LoVo (cell line): ENCODE results near the gene BAAT.

Experiments
- DNase-seq: peaks from one replicate; pipeline ENCODE4 v3.0.0-alpha.2; 2016; ENCODE audit warnings: low spot score

BAAT gene

DNA sequence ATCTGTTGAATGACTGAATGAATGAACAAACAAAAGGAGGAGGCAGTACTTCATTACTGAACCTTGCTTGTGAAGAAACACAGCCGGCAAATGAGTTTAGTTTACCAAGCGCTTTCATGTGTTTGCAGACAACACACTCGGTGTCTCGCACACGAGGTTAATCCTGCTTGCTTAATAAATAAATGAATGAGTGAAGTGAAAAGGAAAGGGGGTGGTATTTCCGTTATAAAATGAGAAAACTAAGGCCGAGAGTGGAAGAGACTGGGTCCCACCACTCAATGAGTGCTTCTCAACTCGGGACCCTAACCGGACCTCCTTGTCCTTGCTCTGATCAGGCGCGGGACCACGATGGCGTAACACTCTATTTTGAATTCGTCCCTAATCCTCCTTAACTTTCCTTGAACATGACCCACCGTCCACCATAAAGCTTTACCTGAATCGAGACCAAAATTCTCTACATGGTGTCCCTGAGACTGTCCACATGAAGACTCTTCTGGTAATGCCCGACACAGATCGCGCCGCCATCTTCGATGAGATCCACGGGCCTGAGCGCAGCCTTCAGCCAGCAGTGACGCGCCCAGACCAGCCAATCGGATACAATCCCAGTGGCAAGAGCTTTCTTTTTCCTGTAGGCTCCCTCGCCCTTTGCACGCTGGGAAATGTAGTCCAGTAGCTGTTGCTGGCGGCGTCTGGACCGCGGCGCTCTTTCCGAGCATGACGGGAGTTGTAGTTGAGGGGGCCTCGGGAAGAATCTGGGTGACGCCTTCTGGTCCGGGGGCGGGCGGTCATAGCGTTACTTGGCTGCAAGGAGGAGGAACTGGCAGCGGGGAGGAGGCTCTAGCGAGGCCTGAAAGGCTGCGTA lies 13.5 kb upstream of the BAAT start, which contains the start of the genes MRPL50 and ZNF189:
MRPL50 (minus strand) TSS at position 551 of the 862 bp plus-strand sequence; CDS start at position 525, 26 bp downstream.
ZNF189 (plus strand) TSS at position 784 of the 862 bp plus-strand sequence. CDS start 306 bp downstream, outside the sequence.
- peak; percentile 97 for DNase-seq

DNA sequence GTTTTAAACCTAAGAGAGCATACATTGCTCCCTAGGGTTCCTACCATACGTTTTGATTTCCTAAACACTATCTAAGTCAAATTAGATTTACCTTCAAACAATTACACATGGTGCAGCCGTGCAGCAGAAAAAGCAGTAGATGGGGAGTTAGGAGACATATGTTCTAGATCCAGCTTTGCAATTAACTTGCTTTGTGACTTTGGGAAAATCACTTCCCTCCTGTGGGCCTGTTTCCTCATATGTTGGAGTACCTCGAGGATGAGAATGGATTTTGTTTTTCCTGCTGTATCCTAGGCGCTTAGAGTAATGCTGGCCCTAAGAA lies 12.9 kb upstream of the BAAT start:
- no peak for DNase-seq

GRCh38 chr9:101394687-101395086 lies 9.9 kb upstream of the BAAT start:
- no peak for DNase-seq

GRCh38 chr9:101393135-101393534 lies 8.3 kb upstream of the BAAT start:
- DNase-seq: no peak

DNA sequence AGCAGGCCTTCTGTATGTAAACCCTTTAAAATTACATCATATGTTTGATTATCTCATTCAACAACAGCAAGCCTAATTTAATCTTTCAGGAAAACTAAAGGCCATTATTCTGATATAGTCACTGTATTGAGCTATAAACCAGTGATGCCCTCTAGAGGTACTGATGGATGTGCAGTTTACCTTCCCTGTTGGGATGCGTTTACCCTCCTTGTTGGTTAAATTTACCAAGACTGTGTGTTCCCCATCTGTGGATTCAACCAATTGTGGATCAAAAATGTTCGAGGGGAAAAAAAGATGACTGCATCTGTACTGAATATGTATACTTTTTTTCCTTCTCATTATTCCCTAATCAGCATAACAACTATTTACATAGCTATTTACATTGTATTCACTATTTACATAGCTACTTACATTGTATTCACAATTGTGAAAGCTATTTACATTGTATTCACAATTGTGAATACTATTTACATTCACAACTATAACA lies 3.7 kb upstream of the BAAT start:
- DNase-seq: no peak

DNA sequence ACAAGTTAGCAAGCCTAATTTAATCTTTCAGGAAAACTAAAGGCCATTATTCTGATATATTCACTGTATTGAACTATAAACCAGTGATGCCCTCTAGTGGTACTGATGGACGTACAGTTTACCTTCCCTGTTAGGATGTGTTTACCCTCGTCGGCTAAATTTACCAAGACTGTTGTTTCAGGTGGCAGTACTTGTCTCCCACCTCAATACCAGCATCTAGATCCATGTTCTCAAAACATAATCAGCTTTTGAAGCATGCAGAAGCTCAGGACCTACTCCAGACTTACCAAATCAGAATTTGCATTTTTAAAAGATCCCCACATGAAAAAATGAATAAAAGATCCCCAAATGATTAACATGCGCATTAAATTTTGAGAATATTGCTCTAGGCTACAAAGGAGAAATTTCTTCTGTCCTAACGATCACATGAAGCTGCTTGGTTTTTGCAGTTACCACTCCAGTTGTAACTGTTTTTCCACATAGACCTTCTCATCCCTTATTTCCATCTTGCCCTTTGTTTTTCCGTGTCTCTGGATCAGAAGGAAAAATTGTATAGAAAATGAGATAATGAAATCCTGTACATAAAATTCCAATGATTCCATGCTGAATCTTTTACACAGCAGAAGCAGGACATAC lies 3.2 kb upstream of the BAAT start:
- DNase-seq: peak; percentile 41

- DNase-seq: no peak
Observed at GRCh38 chr9:101383361-101383760, 1.4 kb downstream of the BAAT start.

GRCh38 chr9:101381833-101382342 lies 2.9 kb downstream of the BAAT start:
- DNase-seq: no peak

GRCh38 chr9:101381118-101381517 lies 3.7 kb downstream of the BAAT start:
- DNase-seq: no peak

DNA sequence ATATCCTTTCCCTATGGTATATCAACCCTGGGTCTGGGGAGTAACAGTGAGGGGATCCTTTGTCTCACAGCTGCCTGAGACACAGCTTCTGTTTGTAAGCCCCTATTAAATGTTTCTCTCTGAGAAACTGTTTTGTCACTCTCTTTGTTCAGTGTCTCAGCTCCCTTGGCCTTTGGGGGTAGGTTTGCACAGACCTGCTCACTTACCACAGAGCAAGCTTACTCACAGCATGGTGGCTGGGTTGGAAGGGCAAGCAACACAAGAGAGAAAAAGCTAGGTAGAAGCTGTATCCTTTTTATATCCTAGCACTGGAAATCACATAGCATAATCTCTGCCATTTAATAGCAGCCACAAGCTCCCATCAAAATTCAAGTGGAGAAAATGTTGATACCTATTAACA lies 4.5 kb downstream of the BAAT start:
- DNase-seq: no peak

DNA sequence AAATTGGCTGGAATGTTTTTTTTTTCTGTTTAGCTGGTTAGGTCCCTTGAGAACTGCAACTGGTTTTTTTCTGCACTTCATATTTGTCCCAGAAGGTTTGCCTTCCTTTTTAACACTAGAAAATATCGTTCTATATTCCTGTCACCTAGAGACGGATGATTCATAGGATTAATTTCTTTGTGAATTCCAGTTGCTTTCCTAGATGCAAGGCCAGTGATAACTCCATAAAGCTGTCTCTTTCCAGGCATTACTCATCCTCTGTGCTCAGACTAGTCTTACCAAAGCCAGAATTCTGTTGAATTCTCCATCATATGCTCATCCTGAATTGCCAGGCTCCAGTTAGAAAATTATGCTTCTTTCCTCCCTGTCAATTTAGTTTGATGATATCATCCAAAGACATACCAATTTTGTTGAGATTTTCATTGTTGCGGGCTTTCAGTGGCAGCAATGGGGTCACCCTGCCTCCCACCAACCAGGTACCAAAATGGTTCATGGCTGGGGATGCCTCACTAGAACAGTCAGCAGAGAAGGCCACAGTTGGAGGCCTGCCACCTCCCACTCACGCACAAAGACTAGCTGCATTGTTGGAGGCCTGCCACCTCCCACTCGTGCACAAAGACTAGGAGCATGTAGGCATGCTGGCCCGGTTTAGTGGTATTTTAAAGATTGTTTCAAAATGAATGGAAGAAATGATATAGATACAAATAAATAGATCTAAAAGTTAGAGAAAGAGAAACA lies 8.5 kb downstream of the BAAT start:
- no peak for DNase-seq

GRCh38 chr9:101375546-101375945 lies 9.3 kb downstream of the BAAT start:
- no peak for DNase-seq

DNA sequence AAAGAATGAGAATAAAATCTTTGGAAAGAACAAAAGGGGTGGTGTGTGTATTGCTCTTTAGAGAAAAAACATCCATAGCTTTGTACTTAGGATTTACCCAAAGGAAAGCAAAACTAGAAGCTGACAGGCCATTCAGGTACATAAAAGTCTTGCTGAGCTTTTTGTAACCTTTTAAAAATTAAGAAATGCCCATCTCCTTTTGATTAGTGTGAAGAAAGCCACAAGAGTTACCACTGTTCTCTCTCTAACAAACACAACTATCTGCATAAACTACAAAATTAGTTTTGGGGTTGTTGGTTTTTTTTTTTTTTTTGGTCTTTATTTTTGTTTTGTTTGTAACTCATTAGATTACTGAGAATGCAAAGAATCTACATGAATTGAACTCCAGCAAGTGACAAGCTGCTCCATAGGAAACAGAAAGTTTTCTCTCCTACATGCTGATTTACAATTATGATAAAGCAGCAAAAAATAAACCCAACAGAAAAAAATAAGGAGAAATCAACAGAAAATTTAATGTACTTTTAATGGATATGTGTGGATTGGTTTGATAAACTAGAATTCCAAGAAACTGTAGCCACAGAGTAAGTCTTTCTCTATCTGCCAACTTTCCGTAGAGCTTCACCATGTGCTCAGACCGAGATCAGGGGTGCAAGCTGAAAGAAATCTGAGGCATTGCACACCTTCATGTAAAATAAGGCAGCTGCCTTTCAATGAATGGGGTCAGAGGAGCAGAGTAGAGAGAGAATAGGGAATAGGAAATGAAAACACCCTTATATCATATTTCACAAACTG lies 12.3 kb downstream of the BAAT start:
- no peak for DNase-seq

DNA sequence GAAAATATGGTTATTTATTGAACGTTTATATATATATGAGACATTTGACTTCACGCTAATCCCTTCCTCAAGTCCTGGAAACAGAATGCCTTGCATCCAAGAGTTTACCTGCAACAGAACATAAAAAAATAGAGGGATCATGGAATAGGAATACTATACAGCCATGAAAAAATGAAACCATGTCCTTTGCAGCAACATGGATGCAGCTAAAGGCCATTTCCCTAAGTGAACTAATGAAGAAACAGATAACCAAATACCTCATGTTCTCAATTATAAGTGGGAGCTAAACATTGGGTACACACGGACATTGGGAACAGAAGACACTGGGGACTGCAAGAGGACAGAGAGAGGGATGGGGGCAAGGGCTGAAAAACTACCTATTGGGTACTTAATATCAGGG lies 13.0 kb downstream of the BAAT start:
- DNase-seq: no peak

DNA sequence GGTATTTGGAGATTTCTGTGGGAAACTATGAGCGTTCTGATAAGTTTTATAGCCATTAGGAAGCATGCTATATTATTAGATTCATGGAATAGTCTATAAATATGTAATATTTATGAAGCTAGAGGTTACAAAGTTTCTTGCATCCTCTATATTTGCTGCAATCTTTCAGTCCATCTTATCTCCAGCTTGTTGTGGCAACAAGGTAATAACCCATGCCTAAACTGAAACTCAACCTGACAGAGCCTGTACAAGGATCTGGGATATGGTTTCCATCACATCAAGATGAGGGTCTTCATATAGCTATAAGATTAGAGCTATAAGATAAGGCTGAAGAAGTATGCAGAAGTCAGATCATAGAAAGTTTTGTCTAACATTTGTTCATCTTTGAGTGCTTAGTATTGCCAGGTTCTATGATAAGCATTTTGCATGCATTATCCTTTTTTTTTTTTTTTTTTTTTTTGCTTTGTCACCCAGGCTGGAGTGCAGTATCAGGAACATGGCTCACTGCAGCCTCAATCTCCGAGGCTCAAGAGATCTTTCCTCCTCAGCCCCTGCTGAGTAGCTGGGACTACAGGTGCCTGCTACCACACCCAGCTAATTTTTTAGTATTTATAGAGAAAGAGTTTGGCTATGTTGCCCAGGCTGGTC lies 14.8 kb downstream of the BAAT start:
- no peak for DNase-seq

DNA sequence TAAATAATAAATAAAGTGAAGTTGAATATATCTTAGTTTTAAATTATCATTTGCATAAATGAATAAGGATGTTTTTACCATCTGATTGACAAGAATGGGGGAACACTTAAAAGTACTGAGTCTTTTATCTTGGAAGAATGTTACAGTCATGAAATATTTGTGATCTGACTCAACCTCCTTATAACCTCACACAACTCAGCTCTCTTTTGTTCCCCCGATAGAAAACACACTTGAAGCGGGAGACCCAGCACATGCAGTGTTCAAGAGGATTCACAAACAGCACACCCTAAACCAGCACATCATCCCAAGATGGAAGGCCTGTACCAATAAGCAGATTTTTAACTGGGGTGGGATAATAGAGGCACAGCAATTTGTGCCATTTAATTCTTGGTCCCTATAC lies 15.5 kb downstream of the BAAT start:
- DNase-seq: no peak

GRCh38 chr9:101367323-101367722 lies 17.5 kb downstream of the BAAT start:
- DNase-seq: no peak

GRCh38 chr9:101366038-101366756 lies 18.6 kb downstream of the BAAT start:
- DNase-seq: peak; percentile 72

- peak; percentile 5 for DNase-seq
Observed at GRCh38 chr9:101365181-101365580, 19.6 kb downstream of the BAAT start.

- no peak for DNase-seq
Observed at GRCh38 chr9:101362450-101362849, 22.4 kb downstream of the BAAT start.
